HepG2 (cell line): ENCODE measurements around the gene MBTPS1. TPM values are rescaled to one million over a fixed set of nuclear protein-coding genes. Genes with fewer than 3 reads are reported as not detected.

Experiments
- AKNA ChIP-seq: sonication (generic); formaldehyde crosslinking; IDR thresholded peaks from 2 replicates; pipeline ENCODE4 v1.4.0; 2020; ENCODE audit warnings: missing genetic modification reagents, borderline replicate concordance
- CCDC6 ChIP-seq: sonication (generic); formaldehyde crosslinking; IDR thresholded peaks from 2 replicates; pipeline ENCODE4 v1.8.1; 2022; ENCODE audit warnings: mild to moderate bottlenecking, missing genetic modification reagents, moderate library complexity
- CENPBD1 ChIP-seq: sonication (generic); formaldehyde crosslinking; IDR thresholded peaks from 2 replicates; pipeline ENCODE4 v1.8.0; 2022; ENCODE audit warnings: missing genetic modification reagents, low read depth, mild to moderate bottlenecking, borderline replicate concordance
- CHD4 ChIP-seq: fragments of 200-600 bp; sonication (generic); IDR thresholded peaks from 2 replicates; pipeline ENCODE4 v1.7.0; 2017; ENCODE audit warnings: mild to moderate bottlenecking, low read length, borderline replicate concordance
- GTF3A ChIP-seq: sonication (generic); formaldehyde crosslinking; conservative IDR thresholded peaks from 2 replicates; pipeline ENCODE4 v1.4.0; 2020; ENCODE audit warnings: mild to moderate bottlenecking, missing genetic modification reagents
- HCFC1 ChIP-seq: fragments of 150-350 bp; IDR thresholded peaks from 2 replicates; pipeline ENCODE4 v1.6.1; 2014; ENCODE audit warnings: low read depth, low read length
- MBD4 ChIP-seq: IDR thresholded peaks from 2 replicates; pipeline ENCODE4 v1.6.1; 2012; ENCODE audit warnings: low read length, inconsistent platforms, borderline replicate concordance
- MTA1 ChIP-seq: sonication (generic); formaldehyde crosslinking; IDR thresholded peaks from 2 replicates; pipeline ENCODE4 v1.4.0; 2020; ENCODE audit warnings: missing genetic modification reagents, mild to moderate bottlenecking, borderline replicate concordance
- MXD3 ChIP-seq: IDR thresholded peaks from 2 replicates; pipeline ENCODE4 v1.6.1; 2016; ENCODE audit warnings: mild to moderate bottlenecking, missing biosample characterization, missing genetic modification reagents
- RAD21 ChIP-seq: fragments of 450-650 bp; formaldehyde crosslinking; IDR thresholded peaks from 2 replicates; pipeline ENCODE4 v1.5.0; 2020; ENCODE audit warnings: mild to moderate bottlenecking
- RNF2 ChIP-seq: fragments of 450-650 bp; conservative IDR thresholded peaks from 2 replicates; pipeline ENCODE4 v1.6.1; 2016; ENCODE audit warnings: low read depth
- THRA ChIP-seq: sonication (generic); formaldehyde crosslinking; IDR thresholded peaks from 2 replicates; pipeline ENCODE4 v1.4.0; 2020; ENCODE audit warnings: missing genetic modification reagents, borderline replicate concordance
- ZBTB38 ChIP-seq: sonication (generic); formaldehyde crosslinking; IDR thresholded peaks from 2 replicates; pipeline ENCODE4 v1.5.1; 2020; ENCODE audit warnings: mild to moderate bottlenecking, missing genetic modification reagents
- ZFYVE20 ChIP-seq: sonication (generic); formaldehyde crosslinking; IDR thresholded peaks from 2 replicates; pipeline ENCODE4 v1.8.0; 2023; ENCODE audit warnings: low read depth, mild to moderate bottlenecking, moderate library complexity, missing genetic modification reagents, borderline replicate concordance
- ZNF292 ChIP-seq: sonication (generic); formaldehyde crosslinking; IDR thresholded peaks from 2 replicates; pipeline ENCODE4 v1.8.1; 2022; ENCODE audit warnings: mild to moderate bottlenecking, low read depth, missing genetic modification reagents, borderline replicate concordance
- ZNF317 ChIP-seq: sonication (generic); formaldehyde crosslinking; IDR thresholded peaks from 2 replicates; pipeline ENCODE4 v1.5.0; 2020; ENCODE audit warnings: mild to moderate bottlenecking, missing genetic modification reagents
- ZNF672 ChIP-seq: sonication (generic); formaldehyde crosslinking; IDR thresholded peaks from 2 replicates; pipeline ENCODE4 v1.8.1; 2022; ENCODE audit warnings: missing genetic modification reagents
- ZNF788 ChIP-seq: sonication (generic); formaldehyde crosslinking; IDR thresholded peaks from 2 replicates; pipeline ENCODE4 v1.5.0; 2020; ENCODE audit warnings: mild to moderate bottlenecking, missing genetic modification reagents, borderline replicate concordance
- ZSCAN21 ChIP-seq: sonication (generic); formaldehyde crosslinking; IDR thresholded peaks from 2 replicates; pipeline ENCODE4 v1.8.0; 2022; ENCODE audit warnings: mild to moderate bottlenecking, missing genetic modification reagents, moderate library complexity, borderline replicate concordance
- polyA plus RNA-seq, 8 experiments: library from polyadenylated mRNA; depleted of rRNA in 3 of 8; stranded (reverse) in 7 of 8; unstranded in 1 of 8; fragments of >200 nt; fragmentation: Illumina TruSeq in 4 of 8; extraction: Trizol in 4 of 8; gene quantifications; 2 replicates each; pipeline versions ENCODE4 v1.2.1 to v1.2.3, GENCODE V29; 2011 to 2016; ENCODE audit warnings: low read depth in 4 of 8, missing spikeins in 1 of 8, mixed read lengths in 1 of 8; ENCODE audit not compliant: insufficient read depth in 1 of 8
- total RNA-seq, 5 experiments: library from RNA; depleted of rRNA; stranded (reverse); fragments of >200 nt; fragmentation: Illumina TruSeq; extraction: Trizol; gene quantifications; 2 replicates each; pipeline ENCODE4 v1.2.3, GENCODE V29; 2016; ENCODE audit warnings: low read depth in 1 of 5
- TF ChIP-seq, protein P1 (sequence below): IDR thresholded peaks from 2 replicates; pipeline ENCODE4 v1.6.1; 2016; ENCODE audit warnings: missing compliant biosample characterization, missing genetic modification reagents, borderline replicate concordance

The MBTPS1 gene
- total and polyA plus RNA-seq, 2 of the 13 experiments (the other 11 are each of a cell fraction or from before 2014, with no cell fraction given): 56.7 to 91.3 TPM

DNA sequence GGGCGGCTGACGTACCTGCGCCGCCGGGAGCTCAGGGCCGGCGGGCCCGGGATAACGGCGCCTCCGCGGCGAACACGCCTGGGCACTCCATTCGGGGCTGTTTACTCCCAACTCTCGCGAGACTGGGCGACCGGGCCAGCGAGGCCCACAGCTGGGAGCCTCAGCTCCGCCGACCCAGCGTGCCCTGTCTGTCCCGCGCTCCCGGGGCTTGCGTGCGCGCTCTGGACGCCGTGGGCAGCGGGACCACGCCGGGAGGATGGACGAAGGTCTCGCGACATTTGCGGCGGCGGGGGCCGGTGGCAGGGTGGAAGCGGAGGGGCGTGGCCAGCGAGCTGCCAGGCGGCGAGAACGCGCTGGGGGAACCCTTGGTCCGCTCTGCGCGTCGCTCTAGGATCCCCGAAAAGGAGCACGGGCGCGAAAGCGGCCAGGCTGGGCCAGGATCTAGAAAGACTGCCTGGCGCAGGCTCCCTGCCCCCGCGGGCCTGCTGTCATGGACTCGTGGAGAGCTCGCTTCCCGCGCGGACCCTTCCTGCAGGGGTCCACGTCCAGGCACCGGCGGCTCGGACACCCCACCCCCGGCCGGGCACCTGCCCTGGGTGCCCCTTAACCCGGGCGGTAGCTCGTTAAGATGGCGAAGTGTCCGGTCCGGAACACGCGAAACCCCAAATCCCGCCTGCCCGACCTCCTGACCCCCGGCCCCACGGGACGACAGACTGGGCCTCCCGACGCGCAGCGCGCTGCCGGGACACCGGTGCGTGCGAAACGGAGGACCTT lies at the start of gene MBTPS1 (continued):
- TF ChIP-seq AKNA (CRISPR knock-in tag) (no peak), CHD4 (no peak), ZNF292 (CRISPR knock-in tag) (no peak), MXD3 (CRISPR knock-in tag) (peak; percentile 89), ZNF672 (no peak), MBD4 (no peak), THRA (CRISPR knock-in tag) (peak; percentile 87), ZSCAN21 (CRISPR knock-in tag) (peak; percentile 74; the same call in 1 of the 2 replicates), ZFYVE20 (no peak), HCFC1 (peak; percentile 41; the same call in 1 of the 2 replicates), MTA1 (CRISPR knock-in tag) (peak; percentile 13; the same call in 1 of the 2 replicates), RAD21 (CRISPR knock-in tag) (peak; percentile 37), ZNF788 (CRISPR knock-in tag) (peak; percentile 81; the same call in 1 of the 2 replicates), CCDC6 (CRISPR knock-in tag) (peak; percentile 69; the same call in 1 of the 2 replicates), CENPBD1 (CRISPR knock-in tag) (no peak), RNF2 (peak; percentile 34; the same call in 1 of the 2 replicates), GTF3A (CRISPR knock-in tag) (no peak), ZBTB38 (CRISPR knock-in tag) (peak; percentile 85), ZNF317 (CRISPR knock-in tag) (peak; percentile 76)
- TF ChIP-seq, protein P1, sequence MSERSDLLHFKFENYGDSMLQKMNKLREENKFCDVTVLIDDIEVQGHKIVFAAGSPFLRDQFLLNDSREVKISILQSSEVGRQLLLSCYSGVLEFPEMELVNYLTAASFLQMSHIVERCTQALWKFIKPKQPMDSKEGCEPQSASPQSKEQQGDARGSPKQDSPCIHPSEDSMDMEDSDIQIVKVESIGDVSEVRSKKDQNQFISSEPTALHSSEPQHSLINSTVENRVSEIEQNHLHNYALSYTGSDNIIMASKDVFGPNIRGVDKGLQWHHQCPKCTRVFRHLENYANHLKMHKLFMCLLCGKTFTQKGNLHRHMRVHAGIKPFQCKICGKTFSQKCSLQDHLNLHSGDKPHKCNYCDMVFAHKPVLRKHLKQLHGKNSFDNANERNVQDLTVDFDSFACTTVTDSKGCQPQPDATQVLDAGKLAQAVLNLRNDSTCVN: no peak; the same call in 1 of the 2 replicates
